Activated B cell treated with CpG ODN at 0.5 μM for 24 hours (primary cell): ENCODE measurements around the gene PMS2. TPM values are rescaled to one million over a fixed set of nuclear protein-coding genes. Genes with fewer than 3 reads are reported as not detected.
"Not testable (repeated sequence)": the region's sequence is repeated elsewhere in the genome, so short reads cannot be mapped to it uniquely, and the experiment has no call there.

Experiments used
- ATAC-seq: fragments of 200-7000 bp; cut with Tn5 transposase; one replicate; pipeline ENCODE4 v1.10.0; 2021; ENCODE audit warnings: low read depth, mild to moderate bottlenecking, moderate library complexity
- CTCF ChIA-PET: fragments of 350-600 bp; sonication (Branson Sonifier 250); formaldehyde crosslinking; loops from one replicate; lab custom pipeline; 2021; ENCODE audit warnings: antibody characterized with exemption; lab: Charles Lee
- POLR2A ChIA-PET: fragments of 350-600 bp; sonication (Branson Sonifier 250); formaldehyde crosslinking; loops from one replicate; lab custom pipeline; 2021; ENCODE audit warnings: antibody characterized with exemption; lab: Charles Lee
- DNase-seq: peaks from one replicate; pipeline ENCODE4 v3.0.0; 2022
- H3K27ac Mint-ChIP-seq: one replicate; pipeline ENCODE4 v1.8.0; 2020; ENCODE audit warnings: mixed read lengths
- H3K27me3 Mint-ChIP-seq: one replicate; pipeline ENCODE4 v1.8.0; 2021; ENCODE audit warnings: mixed read lengths
- H3K36me3 Mint-ChIP-seq: one replicate; pipeline ENCODE4 v1.8.0; 2021; ENCODE audit warnings: low read depth, mixed read lengths
- H3K4me1 Mint-ChIP-seq: one replicate; pipeline ENCODE4 v1.8.0; 2021; ENCODE audit warnings: mixed read lengths
- H3K4me3 Mint-ChIP-seq: one replicate; pipeline ENCODE4 v1.8.0; 2020; ENCODE audit warnings: mild to moderate bottlenecking, mixed read lengths
- H3K9me3 Mint-ChIP-seq: one replicate; pipeline ENCODE4 v1.8.0; 2020; ENCODE audit warnings: mixed read lengths
- intact Hi-C: fragments of 100-400 bp; cut with micrococcal nuclease; formaldehyde crosslinking; loops from one replicate; pipeline ENCODE4 v1.15.1; 2024
- total RNA-seq: library from RNA; stranded (reverse); gene quantifications from 2 replicates; pipeline ENCODE4 v1.2.3, GENCODE V29; 2022

The PMS2 gene
- total RNA-seq, 1 donor from 2014 or later, result 25.7 TPM

GRCh38 chr7:5931905-5932644, 76.8 kb downstream of the PMS2 start:
- CTCF ChIA-PET, H3K4me3 Mint-ChIP-seq, POLR2A ChIA-PET, H3K27ac Mint-ChIP-seq, intact Hi-C loops, H3K36me3 Mint-ChIP-seq, H3K27me3 Mint-ChIP-seq, H3K9me3 Mint-ChIP-seq, DNase-seq, ATAC-seq, H3K4me1 Mint-ChIP-seq: not testable (repeated sequence)

- H3K4me3 Mint-ChIP-seq, H3K36me3 Mint-ChIP-seq, H3K27ac Mint-ChIP-seq, intact Hi-C loops, H3K9me3 Mint-ChIP-seq, ATAC-seq, DNase-seq, H3K27me3 Mint-ChIP-seq, H3K4me1 Mint-ChIP-seq, CTCF ChIA-PET, POLR2A ChIA-PET: not testable (repeated sequence)
Measured at GRCh38 chr7:5931250-5931649, 77.6 kb downstream of the PMS2 start.

GRCh38 chr7:5930290-5930689, 78.6 kb downstream of the PMS2 start:
- H3K36me3 Mint-ChIP-seq, POLR2A ChIA-PET, H3K4me3 Mint-ChIP-seq, DNase-seq, CTCF ChIA-PET, intact Hi-C loops, ATAC-seq, H3K27me3 Mint-ChIP-seq, H3K4me1 Mint-ChIP-seq, H3K27ac Mint-ChIP-seq, H3K9me3 Mint-ChIP-seq: not testable (repeated sequence)

- H3K27me3 Mint-ChIP-seq, ATAC-seq, intact Hi-C loops, DNase-seq, CTCF ChIA-PET, H3K36me3 Mint-ChIP-seq, H3K9me3 Mint-ChIP-seq, H3K4me3 Mint-ChIP-seq, H3K27ac Mint-ChIP-seq, POLR2A ChIA-PET, H3K4me1 Mint-ChIP-seq: not testable (repeated sequence)
Measured at GRCh38 chr7:5926263-5926870, 82.5 kb downstream of the PMS2 start.

GRCh38 chr7:5924630-5925029, 84.2 kb downstream of the PMS2 start:
- H3K9me3 Mint-ChIP-seq, H3K4me1 Mint-ChIP-seq, H3K27me3 Mint-ChIP-seq, ATAC-seq, POLR2A ChIA-PET, DNase-seq, intact Hi-C loops, H3K4me3 Mint-ChIP-seq, H3K27ac Mint-ChIP-seq, H3K36me3 Mint-ChIP-seq, CTCF ChIA-PET: not testable (repeated sequence)

GRCh38 chr7:5924180-5924579, 84.7 kb downstream of the PMS2 start:
- H3K9me3 Mint-ChIP-seq, DNase-seq, H3K4me3 Mint-ChIP-seq, intact Hi-C loops, POLR2A ChIA-PET, H3K36me3 Mint-ChIP-seq, H3K27ac Mint-ChIP-seq, ATAC-seq, H3K4me1 Mint-ChIP-seq, CTCF ChIA-PET, H3K27me3 Mint-ChIP-seq: not testable (repeated sequence)

Other genes starting within 250 kb of the PMS2 start
- gene RNF216, start 227.4 kb downstream of the PMS2 start, total RNA-seq, result 49.4 and 58.4 TPM in 2 replicates
- not detected in 2 replicates for gene OCM, start 128.3 kb downstream of the PMS2 start, total RNA-seq
- 81.7 and 85.3 TPM in 2 replicates for gene CCZ1, start 110.3 kb downstream of the PMS2 start, total RNA-seq
- gene RSPH10B, start 38.4 kb downstream of the PMS2 start, total RNA-seq, result not detected in 2 replicates
- 37.1 and 37.8 TPM in 2 replicates for gene AIMP2, start 223 bp upstream of the PMS2 start, total RNA-seq
- not detected in 2 replicates for gene ANKRD61, start 22.3 kb upstream of the PMS2 start, total RNA-seq
- 82.0 and 85.7 TPM in 2 replicates for gene EIF2AK1, start 50.1 kb upstream of the PMS2 start, total RNA-seq
- gene USP42, start 95.9 kb upstream of the PMS2 start, total RNA-seq, result 10.4 and 13.3 TPM in 2 replicates